SK-N-SH (cell line): ENCODE results near the gene PPP3CA. TPM values are rescaled to one million over a fixed set of nuclear protein-coding genes. Genes with fewer than 3 reads are reported as not detected.

Experiments used
- CTCF ChIA-PET: fragments of 300-600, 350-600 bp; formaldehyde crosslinking; extraction: SDS; loops from one replicate; lab custom pipeline; 2021; lab: Yijun Ruan, JAX
- POLR2A ChIA-PET: fragments of 350-600 bp; sonication (Branson Sonifier 250); formaldehyde crosslinking; extraction: SDS; loops from one replicate; lab custom pipeline; 2020; ENCODE audit warnings: antibody characterized with exemption, inconsistent platforms; lab: Yijun Ruan, JAX
- DNase-seq: peaks from one replicate; pipeline ENCODE4 v3.0.0; 2012
- H2AFZ ChIP-seq: fragments of 200-600 bp; sonication (generic); 2 replicates; pipeline ENCODE4 v1.8.1; 2016; ENCODE audit warnings: antibody characterized with exemption, mild to moderate bottlenecking, low read depth
- H3F3A ChIP-seq: fragments of 200-600 bp; sonication (generic); replicated peaks from 2 replicates; pipeline ENCODE3; 2016; ENCODE audit warnings: antibody characterized with exemption, mild to moderate bottlenecking; ENCODE audit not compliant: insufficient read depth
- H3K27ac ChIP-seq, 2 experiments: fragments of 200-500 bp in 1 of 2; fragments of 200-600 bp in 1 of 2; sonication (Bioruptor generic) in 1 of 2; sonication (generic), shearing (Covaris generic) in 1 of 2; 2 replicates each; pipeline versions ENCODE4 v1.5.1 to v1.6.1; 2014 to 2016; ENCODE audit warnings: low read depth in 2 of 2, inconsistent platforms in 1 of 2, low read length in 1 of 2, mild to moderate bottlenecking in 1 of 2, mixed read lengths in 1 of 2
- H3K27me3 ChIP-seq: fragments of 200-600 bp; sonication (generic), shearing (Covaris generic); 2 replicates; pipeline ENCODE4 v1.6.1; 2016; ENCODE audit warnings: mixed run types; ENCODE audit not compliant: insufficient read depth
- H3K36me3 ChIP-seq, 2 experiments: fragments of 200-500 bp in 1 of 2; fragments of 200-600 bp in 1 of 2; sonication (Bioruptor generic) in 1 of 2; sonication (generic) in 1 of 2; replicated peaks in 1 of 2; 2 replicates each; pipeline versions ENCODE3 to v1.5.1; 2014 to 2016; ENCODE audit warnings: low read length in 1 of 2, mild to moderate bottlenecking in 1 of 2; ENCODE audit not compliant: insufficient read depth in 2 of 2, control insufficient read depth in 1 of 2
- H3K4me1 ChIP-seq, 2 experiments: fragments of 200-500 bp in 1 of 2; fragments of 200-600 bp in 1 of 2; sonication (Bioruptor generic) in 1 of 2; sonication (generic), shearing (Covaris generic) in 1 of 2; 2 replicates each; pipeline versions ENCODE4 v1.5.1 to v1.6.1; 2014 to 2016; ENCODE audit warnings: low read depth in 1 of 2, low read length in 1 of 2, mixed run types in 1 of 2; ENCODE audit not compliant: insufficient read depth in 2 of 2, control insufficient read depth in 1 of 2
- H3K4me2 ChIP-seq: fragments of 200-600 bp; sonication (generic), shearing (Covaris generic); 2 replicates; pipeline ENCODE4 v1.6.1; 2017; ENCODE audit warnings: mixed run types
- H3K4me3 ChIP-seq, 2 experiments: fragments of 200-500 bp in 1 of 2; fragments of 200-600 bp in 1 of 2; sonication (Bioruptor generic) in 1 of 2; sonication (generic), shearing (Covaris generic) in 1 of 2; 2 replicates each; pipeline versions ENCODE4 v1.5.1 to v1.8.1; 2014 to 2016; ENCODE audit warnings: low read depth in 2 of 2, inconsistent platforms in 1 of 2, low read length in 1 of 2, mild to moderate bottlenecking in 1 of 2, mixed read lengths in 1 of 2, moderate library complexity in 1 of 2
- H3K79me2 ChIP-seq: fragments of 200-600 bp; sonication (generic); 2 replicates; pipeline ENCODE4 v1.8.1; 2017; ENCODE audit warnings: mild to moderate bottlenecking; ENCODE audit not compliant: insufficient read depth
- H3K9ac ChIP-seq: fragments of 200-600 bp; sonication (generic); 2 replicates; pipeline ENCODE4 v1.6.1; 2017; ENCODE audit warnings: mixed run types
- H3K9me2 ChIP-seq: fragments of 200-600 bp; sonication (generic); 2 replicates; pipeline ENCODE4 v1.6.1; 2017; ENCODE audit warnings: mixed run types
- H3K9me3 ChIP-seq: fragments of 200-600 bp; sonication (generic); 2 replicates; pipeline ENCODE4 v1.6.1; 2017; ENCODE audit warnings: mixed run types, mild to moderate bottlenecking, moderate library complexity
- H4K20me1 ChIP-seq: fragments of 200-600 bp; sonication (generic); 2 replicates; pipeline ENCODE4 v1.6.1; 2017; ENCODE audit warnings: mild to moderate bottlenecking, mixed run types; ENCODE audit not compliant: insufficient read depth
- CHD2 ChIP-seq: fragments of 150-350 bp; IDR thresholded peaks from 2 replicates; pipeline ENCODE4 v1.6.1; 2018; ENCODE audit warnings: low read length; ENCODE audit not compliant: partially characterized antibody
- EP300 ChIP-seq, 2 experiments: IDR thresholded peaks; 2 replicates each; pipeline versions ENCODE4 v1.4.0 to v1.6.1; 2012; ENCODE audit warnings: borderline replicate concordance in 1 of 2, low read depth in 1 of 2, low read length in 1 of 2
- FOSL2 ChIP-seq: IDR thresholded peaks from 2 replicates; pipeline ENCODE4 v1.4.0; 2012; ENCODE audit warnings: low read depth, mild to moderate bottlenecking, moderate library complexity, borderline replicate concordance
- FOXJ3 ChIP-seq: sonication (generic); formaldehyde crosslinking; IDR thresholded peaks from 2 replicates; pipeline ENCODE4 v1.5.1; 2020; ENCODE audit warnings: mild to moderate bottlenecking, missing genetic modification reagents
- FOXM1 ChIP-seq: IDR thresholded peaks from 2 replicates; pipeline ENCODE4 v1.4.0; 2012; ENCODE audit warnings: low read depth, mild to moderate bottlenecking
- GABPA ChIP-seq: IDR thresholded peaks from 2 replicates; pipeline ENCODE4 v1.4.0; 2012; ENCODE audit warnings: low read depth, mild to moderate bottlenecking
- GATA2 ChIP-seq: sonication (generic); formaldehyde crosslinking; IDR thresholded peaks from 2 replicates; pipeline ENCODE4 v1.5.0; 2020; ENCODE audit warnings: mild to moderate bottlenecking, missing genetic modification reagents
- JUND ChIP-seq: IDR thresholded peaks from 2 replicates; pipeline ENCODE4 v1.4.0; 2012
- MAX ChIP-seq: IDR thresholded peaks from 2 replicates; pipeline ENCODE4 v1.4.0; 2012; ENCODE audit warnings: low read depth
- MEF2A ChIP-seq: IDR thresholded peaks from 2 replicates; pipeline ENCODE4 v1.4.0; 2012; ENCODE audit warnings: low read depth, borderline replicate concordance
- MXI1 ChIP-seq: IDR thresholded peaks from 2 replicates; pipeline ENCODE4 v1.6.1; 2012; ENCODE audit warnings: mild to moderate bottlenecking, low read depth, low read length, improper control_type of control experiment
- NFIC ChIP-seq: IDR thresholded peaks from 2 replicates; pipeline ENCODE4 v1.4.0; 2012; ENCODE audit warnings: borderline replicate concordance
- NRF1 ChIP-seq: IDR thresholded peaks from 2 replicates; pipeline ENCODE4 v1.6.1; 2012; ENCODE audit warnings: low read depth, mild to moderate bottlenecking, low read length
- RAD21 ChIP-seq: IDR thresholded peaks from 2 replicates; pipeline ENCODE4 v1.6.1; 2012; ENCODE audit warnings: mild to moderate bottlenecking, low read length
- RCOR1 ChIP-seq: fragments of 150-350 bp; IDR thresholded peaks from 2 replicates; pipeline ENCODE4 v1.6.1; 2017; ENCODE audit warnings: antibody characterized with exemption, low read length
- RXRA ChIP-seq: IDR thresholded peaks from 2 replicates; pipeline ENCODE4 v1.4.0; 2012; ENCODE audit warnings: low read depth, mild to moderate bottlenecking, borderline replicate concordance
- SIN3A ChIP-seq: IDR thresholded peaks from 2 replicates; pipeline ENCODE4 v1.6.1; 2012; ENCODE audit warnings: low read depth, mild to moderate bottlenecking, low read length, moderate library complexity, borderline replicate concordance
- TAF1 ChIP-seq: IDR thresholded peaks from 2 replicates; pipeline ENCODE4 v1.6.1; 2012; ENCODE audit warnings: low read depth, mild to moderate bottlenecking, low read length, moderate library complexity, borderline replicate concordance
- TCF12 ChIP-seq: IDR thresholded peaks from 2 replicates; pipeline ENCODE4 v1.4.0; 2012
- YY1 ChIP-seq: IDR thresholded peaks from 2 replicates; pipeline ENCODE4 v1.4.0; 2012; ENCODE audit warnings: low read depth, mild to moderate bottlenecking
- WGBS: methylation state at CpG from one replicate; pipeline ENCODE4 v1.1.6; 2017; ENCODE audit warnings: low lambda C conversion rate; 5-methylcytosine and 5-hydroxymethylcytosine counted together
- polyA plus RNA-seq, 3 experiments: library from polyadenylated mRNA; depleted of rRNA; stranded (reverse); fragments of >200 nt; gene quantifications; 2 replicates each; pipeline ENCODE4 v1.2.3, GENCODE V29; 2012
- TF ChIP-seq, protein P1 (sequence below): IDR thresholded peaks from 2 replicates; pipeline ENCODE4 v1.6.1; 2012; ENCODE audit warnings: mild to moderate bottlenecking, low read depth, low read length, moderate library complexity
- TF ChIP-seq, protein P2 (sequence below): fragments of 150-350 bp; IDR thresholded peaks from 2 replicates; pipeline ENCODE4 v1.6.1; 2016; ENCODE audit warnings: mild to moderate bottlenecking, low read depth, low read length
- TF ChIP-seq, protein P3 (sequence below): fragments of 200-600 bp; sonication (generic); IDR thresholded peaks from 2 replicates; pipeline ENCODE4 v1.6.1; 2017; ENCODE audit warnings: antibody characterized with exemption, mild to moderate bottlenecking, moderate library complexity
- TF ChIP-seq, protein P4 (sequence below): IDR thresholded peaks from 2 replicates; pipeline ENCODE4; 2012
- TF ChIP-seq, protein P5 (sequence below): IDR thresholded peaks from 2 replicates; pipeline ENCODE4 v1.4.0; 2012; ENCODE audit warnings: low read depth, borderline replicate concordance

Gene PPP3CA
- polyA plus RNA-seq, 1 of the 3 experiments (the other 2 are of a cell fraction) = 10.7 TPM

DNA sequence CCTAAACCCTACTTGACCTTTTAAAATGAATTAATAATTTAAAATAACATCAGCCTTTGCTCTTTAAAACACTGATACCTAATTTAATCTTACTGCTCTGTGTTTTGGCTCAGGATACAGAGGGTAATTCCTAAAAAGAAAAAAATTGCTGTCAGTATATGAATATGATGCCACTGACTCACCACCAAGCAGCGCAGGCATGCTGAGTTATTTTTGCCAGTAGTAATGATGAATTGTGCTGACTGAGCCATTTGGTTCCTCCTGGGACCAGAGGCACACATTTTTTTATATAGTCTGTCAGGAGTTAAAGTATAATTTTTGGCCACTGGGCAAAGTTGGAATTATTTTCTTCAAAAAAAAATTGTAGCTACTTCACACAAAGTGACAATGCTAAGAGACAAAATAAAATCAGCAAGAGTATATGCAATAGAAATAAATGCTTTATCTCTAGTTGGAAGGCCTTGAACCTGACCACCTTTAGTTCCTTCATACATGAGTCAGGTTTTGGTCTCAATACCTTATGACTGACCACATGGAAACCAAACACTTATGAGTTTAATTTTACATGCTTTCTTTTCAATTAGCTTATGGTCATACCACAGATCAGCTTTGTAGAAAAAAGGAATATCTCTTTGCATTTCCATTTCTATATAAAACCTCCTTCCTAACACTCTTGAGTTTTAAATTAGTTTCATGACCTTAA, 115.1 kb downstream of the PPP3CA start:
- peaks cover 66% of the 10 kb centered on the region for H3K79me2 ChIP-seq
- CTCF ChIA-PET = interaction anchor here (1.4 kb wide), 1 partner anchor 10 kb away, joined by 3 read pairs; no protein-coding TSS in a partner anchor
- POLR2A ChIA-PET = no interaction called here
- no peak for TF ChIP-seq RAD21
- TF ChIP-seq TAF1 = no peak
- TF ChIP-seq CHD2 = no peak
- TF ChIP-seq YY1 = no peak
- TF ChIP-seq, protein P1, sequence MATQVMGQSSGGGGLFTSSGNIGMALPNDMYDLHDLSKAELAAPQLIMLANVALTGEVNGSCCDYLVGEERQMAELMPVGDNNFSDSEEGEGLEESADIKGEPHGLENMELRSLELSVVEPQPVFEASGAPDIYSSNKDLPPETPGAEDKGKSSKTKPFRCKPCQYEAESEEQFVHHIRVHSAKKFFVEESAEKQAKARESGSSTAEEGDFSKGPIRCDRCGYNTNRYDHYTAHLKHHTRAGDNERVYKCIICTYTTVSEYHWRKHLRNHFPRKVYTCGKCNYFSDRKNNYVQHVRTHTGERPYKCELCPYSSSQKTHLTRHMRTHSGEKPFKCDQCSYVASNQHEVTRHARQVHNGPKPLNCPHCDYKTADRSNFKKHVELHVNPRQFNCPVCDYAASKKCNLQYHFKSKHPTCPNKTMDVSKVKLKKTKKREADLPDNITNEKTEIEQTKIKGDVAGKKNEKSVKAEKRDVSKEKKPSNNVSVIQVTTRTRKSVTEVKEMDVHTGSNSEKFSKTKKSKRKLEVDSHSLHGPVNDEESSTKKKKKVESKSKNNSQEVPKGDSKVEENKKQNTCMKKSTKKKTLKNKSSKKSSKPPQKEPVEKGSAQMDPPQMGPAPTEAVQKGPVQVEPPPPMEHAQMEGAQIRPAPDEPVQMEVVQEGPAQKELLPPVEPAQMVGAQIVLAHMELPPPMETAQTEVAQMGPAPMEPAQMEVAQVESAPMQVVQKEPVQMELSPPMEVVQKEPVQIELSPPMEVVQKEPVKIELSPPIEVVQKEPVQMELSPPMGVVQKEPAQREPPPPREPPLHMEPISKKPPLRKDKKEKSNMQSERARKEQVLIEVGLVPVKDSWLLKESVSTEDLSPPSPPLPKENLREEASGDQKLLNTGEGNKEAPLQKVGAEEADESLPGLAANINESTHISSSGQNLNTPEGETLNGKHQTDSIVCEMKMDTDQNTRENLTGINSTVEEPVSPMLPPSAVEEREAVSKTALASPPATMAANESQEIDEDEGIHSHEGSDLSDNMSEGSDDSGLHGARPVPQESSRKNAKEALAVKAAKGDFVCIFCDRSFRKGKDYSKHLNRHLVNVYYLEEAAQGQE = no peak
- TF ChIP-seq FOSL2 = peak; percentile 90
- TF ChIP-seq FOXJ3 (CRISPR knock-in tag) = no peak
- TF ChIP-seq FOXM1 = no peak
- TF ChIP-seq RXRA = peak; percentile 28; the same call in 1 of the 2 replicates
- TF ChIP-seq, protein P2, sequence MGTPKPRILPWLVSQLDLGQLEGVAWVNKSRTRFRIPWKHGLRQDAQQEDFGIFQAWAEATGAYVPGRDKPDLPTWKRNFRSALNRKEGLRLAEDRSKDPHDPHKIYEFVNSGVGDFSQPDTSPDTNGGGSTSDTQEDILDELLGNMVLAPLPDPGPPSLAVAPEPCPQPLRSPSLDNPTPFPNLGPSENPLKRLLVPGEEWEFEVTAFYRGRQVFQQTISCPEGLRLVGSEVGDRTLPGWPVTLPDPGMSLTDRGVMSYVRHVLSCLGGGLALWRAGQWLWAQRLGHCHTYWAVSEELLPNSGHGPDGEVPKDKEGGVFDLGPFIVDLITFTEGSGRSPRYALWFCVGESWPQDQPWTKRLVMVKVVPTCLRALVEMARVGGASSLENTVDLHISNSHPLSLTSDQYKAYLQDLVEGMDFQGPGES = no peak
- TF ChIP-seq, protein P3, sequence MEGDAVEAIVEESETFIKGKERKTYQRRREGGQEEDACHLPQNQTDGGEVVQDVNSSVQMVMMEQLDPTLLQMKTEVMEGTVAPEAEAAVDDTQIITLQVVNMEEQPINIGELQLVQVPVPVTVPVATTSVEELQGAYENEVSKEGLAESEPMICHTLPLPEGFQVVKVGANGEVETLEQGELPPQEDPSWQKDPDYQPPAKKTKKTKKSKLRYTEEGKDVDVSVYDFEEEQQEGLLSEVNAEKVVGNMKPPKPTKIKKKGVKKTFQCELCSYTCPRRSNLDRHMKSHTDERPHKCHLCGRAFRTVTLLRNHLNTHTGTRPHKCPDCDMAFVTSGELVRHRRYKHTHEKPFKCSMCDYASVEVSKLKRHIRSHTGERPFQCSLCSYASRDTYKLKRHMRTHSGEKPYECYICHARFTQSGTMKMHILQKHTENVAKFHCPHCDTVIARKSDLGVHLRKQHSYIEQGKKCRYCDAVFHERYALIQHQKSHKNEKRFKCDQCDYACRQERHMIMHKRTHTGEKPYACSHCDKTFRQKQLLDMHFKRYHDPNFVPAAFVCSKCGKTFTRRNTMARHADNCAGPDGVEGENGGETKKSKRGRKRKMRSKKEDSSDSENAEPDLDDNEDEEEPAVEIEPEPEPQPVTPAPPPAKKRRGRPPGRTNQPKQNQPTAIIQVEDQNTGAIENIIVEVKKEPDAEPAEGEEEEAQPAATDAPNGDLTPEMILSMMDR = no peak
- peak; percentile 81 for TF ChIP-seq TCF12
- TF ChIP-seq MEF2A = peak; percentile 90
- TF ChIP-seq MXI1 = no peak
- TF ChIP-seq, protein P4, sequence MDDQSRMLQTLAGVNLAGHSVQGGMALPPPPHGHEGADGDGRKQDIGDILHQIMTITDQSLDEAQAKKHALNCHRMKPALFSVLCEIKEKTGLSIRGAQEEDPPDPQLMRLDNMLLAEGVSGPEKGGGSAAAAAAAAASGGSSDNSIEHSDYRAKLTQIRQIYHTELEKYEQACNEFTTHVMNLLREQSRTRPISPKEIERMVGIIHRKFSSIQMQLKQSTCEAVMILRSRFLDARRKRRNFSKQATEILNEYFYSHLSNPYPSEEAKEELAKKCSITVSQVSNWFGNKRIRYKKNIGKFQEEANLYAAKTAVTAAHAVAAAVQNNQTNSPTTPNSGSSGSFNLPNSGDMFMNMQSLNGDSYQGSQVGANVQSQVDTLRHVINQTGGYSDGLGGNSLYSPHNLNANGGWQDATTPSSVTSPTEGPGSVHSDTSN = peak; percentile 91
- TF ChIP-seq SIN3A = no peak
- TF ChIP-seq JUND = peak; percentile 88
- TF ChIP-seq NFIC = peak; percentile 82; the same call in 1 of the 2 replicates
- TF ChIP-seq GATA2 (CRISPR knock-in tag) = no peak
- TF ChIP-seq RCOR1 = no peak
- peak in 1 of 2 experiments; percentile 60; a peak in 1 of 4 replicates for TF ChIP-seq EP300 (IDR thresholded peaks at IDR 0.05; ENCODE audit: borderline replicate concordance in 1 of 2, low read depth in 1 of 2, low read length in 1 of 2)
- TF ChIP-seq, protein P5, sequence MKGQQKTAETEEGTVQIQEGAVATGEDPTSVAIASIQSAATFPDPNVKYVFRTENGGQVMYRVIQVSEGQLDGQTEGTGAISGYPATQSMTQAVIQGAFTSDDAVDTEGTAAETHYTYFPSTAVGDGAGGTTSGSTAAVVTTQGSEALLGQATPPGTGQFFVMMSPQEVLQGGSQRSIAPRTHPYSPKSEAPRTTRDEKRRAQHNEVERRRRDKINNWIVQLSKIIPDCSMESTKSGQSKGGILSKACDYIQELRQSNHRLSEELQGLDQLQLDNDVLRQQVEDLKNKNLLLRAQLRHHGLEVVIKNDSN = no peak
- TF ChIP-seq GABPA = no peak
- 0 out of 2 replicates have a peak, but pooled peaks have one; percentile 49 for TF ChIP-seq MAX
- TF ChIP-seq NRF1 = no peak

More for the DNA sequence above, 115.1 kb downstream of the PPP3CA start:
- 16% methylated on average over 1 of the region's 1 CpG for WGBS
- peaks cover 18% of the 10 kb centered on the region; the same call in 1 of the 2 replicates for H4K20me1 ChIP-seq
- H3K27ac ChIP-seq = peak overlapping the region; percentile 22 to 46; a peak in 3 of 4 replicates
- no peak overlapping the region for H3K4me3 ChIP-seq
- no peaks in the 10 kb centered on the region; the same call in 1 of the 2 replicates for H3K9me3 ChIP-seq
- no peak overlapping the region for H3K9ac ChIP-seq
- peaks cover 6% of the 10 kb centered on the region for H3F3A ChIP-seq
- H3K27me3 ChIP-seq = no peaks in the 10 kb centered on the region
- no peaks in the 10 kb centered on the region for H3K9me2 ChIP-seq
- no peak for DNase-seq
- H3K4me2 ChIP-seq = no peak overlapping the region
- H3K36me3 ChIP-seq = no peaks in the 10 kb centered on the region
- no peak overlapping the region for H2AFZ ChIP-seq
- peaks cover 5 to 28% of the 10 kb centered on the region in 2 experiments; a peak in 3 of 4 replicates for H3K4me1 ChIP-seq
